A673 (cell line): ENCODE measurements around the gene BATF3. TPM values are rescaled to one million over a fixed set of nuclear protein-coding genes. Genes with fewer than 3 reads are reported as not detected.

Experiments
- BruUV-seq: library from RNA; stranded (reverse); fragments of 400-500 nt; replicated peaks from 2 replicates; lab custom pipeline; 2021; lab: Mats Ljungman, UMichigan
- CTCF ChIA-PET: fragments of 300-600 bp; sonication (Branson Sonifier 250); formaldehyde crosslinking; loops from one replicate; lab custom pipeline; 2022; ENCODE audit warnings: antibody characterized with exemption; lab: Charles Lee
- POLR2A ChIA-PET: fragments of 300-600 bp; sonication (Branson Sonifier 250); formaldehyde crosslinking; loops from one replicate; lab custom pipeline; 2022; ENCODE audit warnings: antibody characterized with exemption; ENCODE audit not compliant: low non-redundant PET; lab: Charles Lee
- DNase-seq: peaks from one replicate; pipeline ENCODE4 v3.0.0-alpha.2; 2015; ENCODE audit warnings: low spot score
- H3K27ac ChIP-seq: fragments of 200-600 bp; sonication (generic); 2 replicates; pipeline ENCODE4 v1.5.1; 2016; ENCODE audit warnings: mixed run types, low read depth, mild to moderate bottlenecking, mixed read lengths, antibody characterized with exemption, low read length; ENCODE audit not compliant: poor library complexity, severe bottlenecking
- H3K27me3 ChIP-seq: fragments of 200-600 bp; sonication (generic); replicated peaks from 2 replicates; pipeline ENCODE4 v1.6.1; 2017; ENCODE audit warnings: mixed run types, low read depth, mild to moderate bottlenecking, mixed read lengths, antibody characterized with exemption, low read length; ENCODE audit not compliant: insufficient read depth, poor library complexity
- H3K36me3 ChIP-seq: fragments of 200-600 bp; sonication (generic); 2 replicates; pipeline ENCODE4 v1.6.1; 2016; ENCODE audit warnings: mixed run types, mild to moderate bottlenecking, mixed read lengths, antibody characterized with exemption, low read length; ENCODE audit not compliant: insufficient read depth, poor library complexity, severe bottlenecking
- H3K4me1 ChIP-seq: fragments of 200-600 bp; sonication (generic); 2 replicates; pipeline ENCODE4 v1.6.1; 2017; ENCODE audit warnings: mixed run types, mild to moderate bottlenecking, mixed read lengths, antibody characterized with exemption, low read length; ENCODE audit not compliant: insufficient read depth, poor library complexity, severe bottlenecking
- H3K4me3 ChIP-seq: fragments of 200-600 bp; sonication (generic); 2 replicates; pipeline ENCODE4 v1.5.1; 2016; ENCODE audit warnings: low read depth, mixed run types, mild to moderate bottlenecking, mixed read lengths, low read length; ENCODE audit not compliant: poor library complexity, severe bottlenecking
- H3K9me3 ChIP-seq: fragments of 200-600 bp; sonication (generic); 2 replicates; pipeline ENCODE4 v1.6.1; 2016; ENCODE audit warnings: mixed run types, low read depth, mild to moderate bottlenecking, mixed read lengths, antibody characterized with exemption, low read length; ENCODE audit not compliant: poor library complexity, severe bottlenecking
- CTCF ChIP-seq: fragments of 300-800, 200-600 bp; sonication (generic); conservative IDR thresholded peaks from 2 replicates; pipeline ENCODE4 v1.5.1; 2017; ENCODE audit warnings: low read depth, mild to moderate bottlenecking, antibody characterized with exemption, low read length, moderate library complexity, mixed read lengths
- EZH2 ChIP-seq: fragments of 200-600 bp; sonication (generic); IDR thresholded peaks from 2 replicates; pipeline ENCODE4 v1.6.1; 2017; ENCODE audit warnings: borderline replicate concordance, low read depth, mild to moderate bottlenecking, mixed read lengths, antibody characterized with exemption, low read length; ENCODE audit not compliant: poor library complexity, severe bottlenecking
- intact Hi-C: fragments of 100-400 bp; cut with micrococcal nuclease; formaldehyde crosslinking; loops from one replicate; pipeline ENCODE4 v1.10.0; 2022; ENCODE audit not compliant: unreplicated experiment
- total RNA-seq: library from RNA; stranded (reverse); gene quantifications from 2 replicates; pipeline ENCODE4 v1.2.3, GENCODE V29; 2021

BATF3 gene
- total RNA-seq, 1 experiment from 2014 or later, result 6.9 TPM

GRCh38 chr1:212687811-212688210 lies 11.8 kb downstream of the BATF3 start:
- Histone ChIP-seq H3K36me3 (no peaks in the 10 kb centered on the region), H3K4me1 (peaks cover 8% of the 10 kb centered on the region), H3K27ac (no peak overlapping the region), H3K27me3 (no peaks in the 10 kb centered on the region), H3K4me3 (no peak overlapping the region), H3K9me3 (no peaks in the 10 kb centered on the region)
- TF ChIP-seq CTCF, result no peak
- no peak for TF ChIP-seq EZH2
- ChIA-PET CTCF (no interaction called here), POLR2A (no interaction called here)
- DNase-seq, result no peak
- intact Hi-C loops, result no loop called here
- BruUV-seq, result no TSS peak

- no peak for DNase-seq
- H3K27ac ChIP-seq, result no peak overlapping the region
- intact Hi-C loops, result no loop called here
- ChIA-PET CTCF (no interaction called here), POLR2A (no interaction called here)
- H3K27me3 ChIP-seq, result no peaks in the 10 kb centered on the region
- TF ChIP-seq EZH2 (no peak), CTCF (no peak)
- no peaks in the 10 kb centered on the region for H3K9me3 ChIP-seq
- peaks cover 10% of the 10 kb centered on the region for H3K4me1 ChIP-seq
- no peaks in the 10 kb centered on the region for H3K36me3 ChIP-seq
- H3K4me3 ChIP-seq, result no peak overlapping the region
- BruUV-seq, result no TSS peak
These were observed 13.0 kb downstream of the BATF3 start for GRCh38 chr1:212686591-212686990.

- H3K36me3 ChIP-seq, result no peaks in the 10 kb centered on the region
- no TSS peak for BruUV-seq
- peaks cover 10% of the 10 kb centered on the region for H3K4me1 ChIP-seq
- no peak for DNase-seq
- no peak overlapping the region for H3K4me3 ChIP-seq
- no peak overlapping the region for H3K27ac ChIP-seq
- TF ChIP-seq CTCF (no peak), EZH2 (no peak)
- no peaks in the 10 kb centered on the region for H3K27me3 ChIP-seq
- POLR2A ChIA-PET, result no interaction called here
- H3K9me3 ChIP-seq, result no peaks in the 10 kb centered on the region
- CTCF ChIA-PET, result no interaction called here
- intact Hi-C loops, result no loop called here
These were observed 13.6 kb downstream of the BATF3 start for GRCh38 chr1:212686069-212686468.
